HG03457 (cell line): Measurements from ENCODE around the gene TNFAIP8L1.
"Not testable (repeated sequence)": the region's sequence is repeated elsewhere in the genome, so short reads cannot be mapped to it uniquely, and the experiment has no call there.

ENCODE experiments used
- ATAC-seq: cut with Tn5 transposase; IDR thresholded peaks from one replicate; pipeline ENCODE4 v1.9.1; 2021; ENCODE audit warnings: moderate number of reproducible peaks; ENCODE audit not compliant: unreplicated experiment

TNFAIP8L1 gene

GRCh38 chr19:4675346-4675745, 36.0 kb downstream of the TNFAIP8L1 start:
- no peak for ATAC-seq

DNA sequence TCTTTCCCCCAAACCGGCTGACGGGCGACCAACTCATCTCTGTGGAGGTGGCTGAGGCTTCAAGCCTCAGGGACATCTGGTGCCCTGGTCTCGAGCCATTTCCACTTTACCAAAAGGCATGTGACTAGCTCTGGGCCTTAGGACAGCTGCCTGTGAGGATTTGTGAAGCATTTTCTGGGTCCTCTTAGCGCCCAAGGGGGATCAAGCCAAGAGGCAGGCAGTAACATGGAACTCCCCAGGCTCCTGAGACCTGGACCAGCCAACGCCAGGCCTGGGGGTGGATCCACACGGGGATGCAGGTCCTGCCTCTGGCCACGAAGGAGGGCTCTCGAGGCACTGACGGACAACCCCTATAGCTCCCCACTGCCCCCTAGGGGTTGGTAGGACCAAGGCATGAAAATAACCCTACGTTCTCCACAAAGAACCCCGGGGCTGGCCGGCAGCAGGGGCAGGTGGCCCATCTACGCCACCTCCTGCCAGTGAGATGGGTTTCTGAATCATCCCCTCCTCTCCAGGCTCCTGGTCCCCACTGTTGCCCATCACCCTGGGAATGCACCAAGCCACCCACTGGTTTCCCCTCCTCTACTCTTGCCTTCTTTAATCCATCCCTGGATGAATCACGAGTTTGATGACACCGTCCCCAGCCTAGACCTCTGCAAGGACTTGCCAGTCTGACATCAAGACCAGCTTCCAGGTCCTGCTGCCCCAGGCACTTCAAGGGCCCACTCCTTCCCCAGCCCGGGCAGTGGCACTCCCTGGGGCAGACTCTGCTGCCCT, 37.8 kb downstream of the TNFAIP8L1 start:
- no peak for ATAC-seq

DNA sequence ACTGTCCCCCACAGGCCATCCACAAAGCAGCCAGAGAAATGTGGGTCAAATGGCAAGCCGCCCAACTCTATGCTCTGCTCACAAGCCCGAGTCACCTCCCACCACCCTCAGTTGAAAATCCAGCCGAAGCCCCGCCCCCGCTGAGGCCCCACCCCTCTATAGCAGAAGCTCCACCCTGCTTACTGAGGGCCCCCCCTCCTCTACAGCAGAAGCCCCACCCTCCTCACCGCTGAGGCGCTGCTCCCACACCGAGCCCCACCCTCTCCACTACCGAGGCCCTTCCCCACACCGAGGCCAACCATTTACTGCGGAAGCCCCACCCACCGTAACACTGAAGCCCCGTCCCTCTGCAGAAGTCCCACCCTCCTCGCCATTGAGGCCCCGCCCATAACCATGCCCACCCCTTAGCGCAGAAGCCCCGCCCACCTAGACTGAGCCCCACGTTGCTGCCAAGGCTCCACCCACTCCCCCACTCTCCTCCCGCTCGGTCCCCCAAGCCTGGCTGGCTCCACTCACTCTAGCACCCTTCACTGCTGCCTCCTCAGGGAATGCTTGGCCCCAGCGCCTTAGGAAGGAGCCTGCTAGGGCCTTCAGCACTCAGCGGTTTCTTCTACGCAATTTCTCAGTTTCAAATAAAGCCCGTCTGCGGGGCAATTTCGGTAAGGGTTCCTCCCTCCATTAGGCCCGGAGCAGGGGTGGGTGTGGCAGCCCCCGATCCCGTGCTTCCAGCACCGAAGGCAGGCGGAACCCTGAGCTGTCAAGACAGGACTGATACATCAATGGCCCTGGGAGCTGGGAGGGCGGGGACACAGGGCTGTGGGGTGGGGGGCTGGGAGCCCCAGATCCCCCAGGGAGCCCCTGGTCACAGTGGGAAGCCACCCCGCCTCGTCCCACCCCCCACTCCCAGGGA, 39.8 kb downstream of the TNFAIP8L1 start:
- no peak for ATAC-seq

DNA sequence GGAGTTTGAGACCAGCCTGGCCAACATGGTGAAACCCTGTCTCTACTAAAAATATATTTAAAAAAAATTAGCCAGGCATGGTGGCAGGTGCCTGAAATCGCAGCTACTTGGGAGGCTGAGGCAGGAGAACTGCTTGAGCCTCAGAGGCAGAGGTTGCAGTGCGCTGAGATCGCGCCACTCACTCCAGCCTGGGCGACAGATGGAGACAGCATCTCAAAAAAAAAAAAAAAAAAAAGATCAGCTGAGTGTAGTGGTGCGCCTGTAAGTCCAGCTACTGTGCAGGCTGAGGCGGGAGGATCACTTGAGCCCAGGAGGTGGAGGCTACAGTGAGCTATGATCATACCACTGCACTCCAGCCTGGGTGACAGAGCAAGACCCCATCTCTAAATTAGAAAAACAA, 40.7 kb downstream of the TNFAIP8L1 start:
- not testable (repeated sequence) for ATAC-seq

- ATAC-seq: no peak
Measured at GRCh38 chr19:4682417-4683200, 43.3 kb downstream of the TNFAIP8L1 start.

DNA sequence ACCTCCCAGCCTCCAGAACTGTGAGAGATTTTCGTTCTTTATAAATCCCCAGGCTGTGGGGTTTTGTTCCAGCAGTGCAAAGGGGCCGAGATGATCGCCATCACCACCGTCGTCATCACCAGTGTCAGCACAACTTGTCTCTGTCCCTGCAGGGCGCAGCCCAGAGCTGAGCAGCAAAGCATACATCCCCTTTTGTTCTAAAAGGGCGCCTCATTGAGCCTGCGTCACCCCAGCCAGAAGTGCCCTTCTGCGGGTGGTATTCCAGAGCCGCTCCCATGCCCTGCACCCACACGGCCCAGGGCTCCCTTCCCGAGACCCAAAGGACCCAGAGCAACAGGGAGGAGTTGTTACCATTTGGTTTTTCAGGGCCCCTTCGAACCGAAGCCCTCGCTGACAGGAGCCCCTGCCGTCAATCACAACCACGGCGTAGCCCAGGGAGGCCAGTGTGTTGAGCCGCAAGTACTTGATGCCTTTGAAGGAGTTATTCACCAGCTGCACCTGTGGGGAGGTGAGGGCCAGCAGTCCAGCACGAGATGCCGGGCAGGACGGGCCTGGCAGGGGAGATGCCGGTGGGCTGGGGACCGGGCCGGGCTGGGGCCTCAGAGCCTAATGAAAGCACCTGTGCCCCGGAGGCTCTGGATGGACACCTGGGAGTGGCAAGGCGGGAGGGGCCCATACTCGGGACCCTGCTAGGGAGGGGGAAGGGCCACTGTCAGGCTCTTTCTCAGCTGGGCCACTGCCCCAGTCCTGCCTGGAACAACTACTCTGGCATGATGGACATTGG, 45.2 kb downstream of the TNFAIP8L1 start:
- ATAC-seq: no peak

DNA sequence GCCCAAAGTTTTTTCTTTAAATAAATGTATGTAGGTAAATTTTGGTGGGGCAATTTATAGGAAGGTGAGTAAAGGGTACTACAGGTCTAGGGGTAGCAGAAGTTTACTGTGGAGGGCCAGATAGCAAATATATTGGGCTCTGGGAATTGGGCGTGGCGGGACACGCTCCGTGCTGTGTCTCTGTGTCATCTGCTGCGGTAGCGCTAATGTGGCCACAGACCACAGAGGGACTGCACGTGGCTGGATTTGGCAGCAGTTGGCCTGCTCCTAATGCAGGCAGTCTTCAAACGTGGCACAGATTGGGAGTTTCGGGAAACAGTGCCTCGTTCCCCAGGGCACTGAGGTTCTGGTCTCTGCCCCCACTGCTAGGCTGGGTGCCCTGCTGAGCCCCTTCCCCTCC, 47.4 kb downstream of the TNFAIP8L1 start:
- no peak for ATAC-seq

- ATAC-seq: no peak
Measured at GRCh38 chr19:4687396-4687795, 48.1 kb downstream of the TNFAIP8L1 start.

DNA sequence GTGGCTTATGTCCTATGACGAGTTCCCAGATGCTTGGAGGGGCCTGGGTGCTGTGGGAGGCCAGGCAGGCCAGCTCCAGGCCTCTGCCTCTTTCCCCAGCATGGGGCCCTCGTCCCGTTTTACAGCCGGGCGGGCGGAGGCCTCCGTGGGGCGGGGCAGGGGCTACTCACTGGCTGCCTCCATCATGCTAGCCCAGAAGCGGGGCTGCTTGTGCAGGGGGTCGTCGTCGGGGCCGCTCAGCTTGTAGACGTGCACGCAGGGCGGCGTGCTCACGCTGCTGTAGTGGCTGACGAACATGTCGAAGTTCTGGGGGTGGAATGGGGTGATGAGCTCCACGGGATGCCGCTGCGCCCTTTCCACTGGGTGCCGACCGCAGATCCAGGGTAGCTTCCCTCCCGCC, 49.3 kb downstream of the TNFAIP8L1 start:
- no peak for ATAC-seq

DNA sequence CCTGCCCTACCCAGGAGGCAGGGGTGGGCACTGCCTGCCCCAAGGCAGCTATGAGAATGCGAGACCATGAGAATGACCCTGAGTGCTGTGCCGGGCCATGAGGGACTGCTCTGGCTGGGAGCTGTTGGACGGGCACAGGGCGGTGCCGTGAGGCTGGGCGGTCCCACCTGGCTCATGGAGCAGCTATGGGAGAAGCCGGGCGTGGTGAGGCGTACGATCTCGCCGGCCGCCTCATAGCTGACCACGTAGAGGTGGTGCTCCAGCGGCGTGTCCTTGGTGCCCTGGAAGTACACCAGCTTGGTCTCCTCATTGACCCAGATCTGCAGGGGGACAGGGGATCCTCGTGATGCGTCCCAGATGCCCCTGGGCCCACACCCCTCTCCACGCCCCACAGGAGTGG, 50.1 kb downstream of the TNFAIP8L1 start:
- ATAC-seq: no peak

- no peak for ATAC-seq
Measured at GRCh38 chr19:4690361-4690760, 51.0 kb downstream of the TNFAIP8L1 start.

GRCh38 chr19:4691373-4691772, 52.1 kb downstream of the TNFAIP8L1 start:
- ATAC-seq: no peak

DNA sequence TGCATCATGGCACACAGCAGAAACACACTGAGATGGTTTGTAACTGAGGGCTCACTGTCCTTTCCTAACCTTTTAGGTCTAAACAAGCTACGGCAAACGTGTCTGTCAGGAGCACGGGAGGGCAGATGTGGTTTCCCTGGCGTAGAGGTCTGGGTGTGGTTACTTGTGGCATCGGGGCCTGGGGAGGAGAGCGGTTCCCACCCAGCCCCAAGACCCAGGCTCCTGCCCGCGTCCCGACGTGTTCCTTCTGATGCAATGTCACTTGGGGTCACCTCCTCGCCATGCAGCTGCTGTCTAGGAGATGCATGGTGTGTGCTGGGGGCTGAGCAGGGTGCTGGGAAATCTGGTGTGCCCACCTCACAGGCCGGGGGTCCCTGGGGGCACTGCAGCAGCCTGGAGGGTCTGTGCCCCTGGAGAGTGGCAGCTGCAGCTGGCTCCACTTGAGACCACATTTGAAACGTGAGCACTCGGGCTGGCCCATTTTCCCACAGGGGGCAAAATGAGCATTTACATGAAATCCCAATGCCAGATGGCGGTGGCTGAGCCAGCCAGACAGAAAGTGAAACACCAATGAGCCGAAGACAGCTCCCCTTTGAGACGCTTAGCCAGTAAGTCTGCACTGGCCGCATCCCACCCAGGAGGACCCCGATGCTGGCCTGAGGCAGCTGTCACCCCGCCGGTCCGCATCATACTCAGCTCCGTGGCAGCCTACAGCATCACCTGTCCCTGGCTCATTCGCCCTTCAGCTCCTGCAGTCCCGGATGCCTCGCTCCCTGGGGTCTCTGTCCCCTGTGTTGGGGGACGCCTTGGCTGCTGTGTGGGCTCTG, 53.1 kb downstream of the TNFAIP8L1 start:
- ATAC-seq: no peak

DNA sequence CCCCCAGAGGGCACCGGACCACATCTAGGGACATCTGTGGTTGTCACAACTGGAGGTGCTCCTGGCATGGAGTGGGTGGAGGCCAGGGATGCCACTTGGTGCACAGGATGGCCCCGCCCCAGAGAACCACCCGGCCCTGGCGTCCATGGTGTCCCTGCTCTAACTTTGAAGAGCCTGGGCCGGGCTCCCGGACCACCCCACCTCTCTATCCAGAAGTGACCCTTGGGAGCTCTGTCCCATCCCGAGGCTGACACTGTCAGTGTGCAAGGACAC, 53.7 kb downstream of the TNFAIP8L1 start:
- no peak for ATAC-seq

- no peak for ATAC-seq
Measured at GRCh38 chr19:4693471-4694121, 54.3 kb downstream of the TNFAIP8L1 start.

GRCh38 chr19:4694211-4694987, 55.1 kb downstream of the TNFAIP8L1 start:
- ATAC-seq: no peak

GRCh38 chr19:4695224-4695731, 56.0 kb downstream of the TNFAIP8L1 start:
- no peak for ATAC-seq

DNA sequence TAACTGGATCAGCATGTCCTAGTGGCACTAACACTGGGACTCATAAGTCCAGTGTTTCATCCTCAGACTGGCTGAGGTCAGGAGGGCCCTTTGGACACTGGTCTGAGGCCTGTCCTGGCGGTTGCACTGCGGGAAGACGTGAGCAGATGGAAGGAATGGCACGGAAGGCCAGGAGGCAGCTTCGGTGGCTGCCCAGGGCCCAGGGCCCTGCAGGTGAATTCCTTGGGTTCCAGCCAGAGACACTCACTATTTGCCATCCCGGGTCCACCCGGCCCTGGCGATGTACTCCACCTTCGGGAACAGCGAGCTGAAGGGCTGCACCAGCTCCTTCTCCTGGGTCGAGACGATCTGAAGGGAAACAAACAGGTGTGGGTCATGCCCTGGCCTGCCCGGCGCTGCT, 58.0 kb downstream of the TNFAIP8L1 start:
- ATAC-seq: no peak
